NCI-H1930 (cell line): ENCODE results near the gene LRP2.
"Not testable (repeated sequence)": the region's sequence is repeated elsewhere in the genome, so short reads cannot be mapped to it uniquely, and the experiment has no call there.

Experiments
- DNase-seq, 2 experiments: peaks; one replicate each; lab custom pipeline; 2025; lab: John Stamatoyannopoulos, UW

LRP2 gene

DNA sequence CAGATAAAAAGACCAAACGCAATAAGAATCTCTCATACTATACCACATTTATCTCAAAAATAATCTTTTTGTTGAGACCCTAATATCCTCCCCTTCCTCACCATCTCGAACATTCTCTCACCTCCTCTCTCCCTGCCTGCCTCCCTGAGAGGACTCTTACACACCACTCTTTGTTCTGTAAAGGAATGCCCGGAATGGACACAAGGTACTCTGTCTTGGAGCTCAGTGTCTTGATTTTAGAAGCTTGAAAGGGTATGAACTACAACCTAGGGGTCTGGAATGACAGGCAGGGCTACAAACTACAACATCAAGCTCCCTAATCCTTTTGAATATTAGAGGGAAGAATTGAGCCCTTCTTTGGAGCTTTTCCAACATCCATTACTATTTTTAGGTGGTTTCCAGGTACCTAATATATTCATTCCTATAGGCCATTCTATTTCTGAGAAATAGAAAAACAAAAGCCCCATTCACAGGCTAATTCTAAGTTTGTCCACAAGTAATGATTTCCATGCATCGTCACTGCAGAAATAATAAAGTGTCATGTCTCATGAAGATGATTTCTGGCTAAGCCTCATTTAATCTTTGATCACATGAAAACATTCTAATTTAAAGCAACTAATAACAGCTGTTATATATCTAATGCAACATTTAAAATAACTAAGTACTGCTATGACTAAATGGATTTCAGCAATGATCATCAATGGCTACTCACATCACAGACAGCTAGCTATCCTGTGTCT, 60.6 kb downstream of the LRP2 start:
- DNase-seq: no peak

GRCh38 chr2:169300636-169301530, 61.5 kb downstream of the LRP2 start:
- no peak for DNase-seq

DNA sequence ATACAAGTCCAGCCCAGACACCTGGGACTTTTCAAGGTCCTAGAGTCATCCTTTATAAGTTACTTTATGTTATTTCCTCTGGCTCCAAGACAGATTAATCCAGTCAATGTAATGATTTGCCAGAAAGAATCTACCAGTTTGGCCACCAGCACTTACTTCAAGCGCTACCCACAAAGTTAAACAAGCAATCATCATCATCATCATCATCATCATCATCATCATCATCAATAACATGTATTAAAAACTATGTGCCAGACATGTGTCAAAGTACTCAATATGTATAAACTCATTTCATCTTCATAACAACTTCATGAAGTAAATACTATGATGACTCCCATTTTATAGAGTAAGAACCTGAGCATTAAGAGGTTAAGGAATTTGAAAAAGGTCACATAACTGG, 64.3 kb downstream of the LRP2 start:
- DNase-seq: no peak

GRCh38 chr2:169294001-169294675, 68.2 kb downstream of the LRP2 start:
- DNase-seq: peak in 1 of 2 experiments; percentile 32

DNA sequence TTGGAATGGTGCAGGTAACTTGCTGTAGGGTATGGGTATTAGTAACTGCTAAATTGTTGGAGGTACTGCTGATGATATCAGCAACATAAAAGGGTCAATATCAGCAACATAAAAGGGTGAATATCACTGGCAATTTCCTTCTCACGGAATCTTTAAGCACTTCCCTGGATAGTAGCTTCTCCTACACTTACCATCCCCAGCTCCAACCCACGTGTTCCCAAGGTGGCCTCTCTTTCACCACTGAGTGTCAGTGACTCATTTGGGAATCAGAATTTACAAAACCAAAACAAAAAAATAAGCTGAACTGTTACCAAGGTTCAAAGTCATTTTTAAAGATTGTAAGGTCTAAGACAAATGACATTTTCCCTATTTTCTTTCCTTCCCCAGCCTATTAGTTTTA, 70.8 kb downstream of the LRP2 start:
- no peak for DNase-seq

- DNase-seq: no peak
These were observed 71.9 kb downstream of the LRP2 start for GRCh38 chr2:169290433-169290832.

DNA sequence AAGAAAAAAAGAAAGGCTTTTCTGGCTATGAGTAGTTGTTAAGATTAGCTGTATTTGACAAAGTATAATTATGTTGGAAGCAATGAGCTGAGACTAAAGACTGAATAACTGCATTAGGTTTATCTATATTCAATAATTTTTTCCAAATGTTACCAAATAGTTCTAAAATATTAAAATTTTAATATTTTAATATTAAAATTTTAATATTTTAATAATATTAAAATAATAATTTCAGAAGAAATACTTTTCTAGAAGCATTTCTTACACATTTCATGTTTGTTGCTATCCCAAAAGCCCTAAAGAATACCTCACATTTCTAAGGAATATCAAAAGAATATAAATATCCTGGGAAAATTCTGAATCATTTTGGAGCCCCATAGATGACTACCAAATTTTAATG, 74.7 kb downstream of the LRP2 start:
- no peak for DNase-seq

DNA sequence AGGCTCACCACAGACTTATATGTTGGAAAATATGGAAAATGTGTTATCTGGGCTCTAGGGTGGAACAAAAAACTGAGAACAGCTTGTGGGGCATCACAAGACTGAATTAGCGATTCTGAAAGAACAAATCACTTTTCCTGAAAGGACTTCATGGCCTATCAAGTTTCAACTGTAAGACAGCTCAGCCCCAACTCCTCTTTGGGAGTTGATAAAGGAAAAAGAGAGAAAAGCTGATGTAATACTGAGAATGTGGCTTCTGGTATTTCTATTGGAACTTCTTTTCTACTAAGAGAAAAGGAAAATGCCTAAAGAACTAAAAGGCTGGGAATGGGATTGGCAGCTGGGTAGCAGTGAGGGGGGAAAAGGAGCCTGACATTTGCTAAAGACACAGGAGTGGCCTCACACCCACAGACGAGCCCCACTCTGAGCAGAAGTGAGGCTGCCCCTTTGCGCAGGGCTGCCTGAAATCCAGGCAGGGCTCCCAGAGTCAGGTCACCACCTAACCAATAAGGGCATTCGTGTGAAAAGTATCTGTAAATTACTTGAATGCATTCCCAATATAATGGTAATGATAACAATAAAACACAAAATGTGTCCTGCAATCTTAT, 75.6 kb downstream of the LRP2 start:
- no peak for DNase-seq

- DNase-seq: no peak
These were observed 76.7 kb downstream of the LRP2 start for GRCh38 chr2:169285531-169286235.

DNA sequence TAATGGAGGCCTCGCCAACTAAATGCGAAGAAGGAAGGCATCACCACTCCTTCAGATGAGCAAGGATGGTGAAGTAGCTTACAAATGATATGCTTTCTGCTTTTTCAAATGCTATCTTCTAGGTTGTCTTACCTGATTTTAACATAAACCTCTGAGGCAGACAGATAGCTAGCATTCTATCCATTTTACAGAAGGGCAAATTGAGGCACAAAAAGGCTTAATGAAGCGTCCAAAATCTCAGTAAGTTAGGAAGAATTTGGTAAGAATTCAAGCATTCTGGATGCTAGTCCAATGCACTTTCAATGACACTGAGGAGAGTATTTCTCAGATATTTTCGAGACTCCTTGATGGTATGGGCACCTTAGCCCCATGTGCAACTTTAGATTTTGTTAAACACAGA, 81.8 kb downstream of the LRP2 start:
- DNase-seq: no peak

GRCh38 chr2:169275696-169276444, 86.5 kb downstream of the LRP2 start:
- no peak for DNase-seq

- no peak for DNase-seq
These were observed 90.3 kb downstream of the LRP2 start for GRCh38 chr2:169272010-169272409.

DNA sequence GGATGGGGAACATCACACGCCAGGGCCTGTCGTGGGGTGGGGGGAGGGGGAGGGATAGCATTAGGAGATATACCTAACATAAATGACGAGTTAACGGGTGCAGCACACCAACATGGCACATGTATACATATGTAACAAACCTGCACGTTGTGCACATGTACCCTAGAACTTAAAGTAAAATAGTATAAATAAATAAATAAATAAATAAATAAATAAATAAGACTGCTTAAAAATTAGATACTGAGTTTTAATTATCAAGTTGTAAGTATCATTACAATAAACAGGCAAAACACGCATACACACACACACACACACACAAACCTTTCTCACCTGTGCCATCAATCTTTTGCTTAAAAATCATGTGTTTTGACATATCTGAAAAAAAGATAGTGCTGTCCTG, 91.8 kb downstream of the LRP2 start:
- DNase-seq: not testable (repeated sequence)

GRCh38 chr2:169265591-169265990, 96.7 kb downstream of the LRP2 start:
- DNase-seq: no peak

DNA sequence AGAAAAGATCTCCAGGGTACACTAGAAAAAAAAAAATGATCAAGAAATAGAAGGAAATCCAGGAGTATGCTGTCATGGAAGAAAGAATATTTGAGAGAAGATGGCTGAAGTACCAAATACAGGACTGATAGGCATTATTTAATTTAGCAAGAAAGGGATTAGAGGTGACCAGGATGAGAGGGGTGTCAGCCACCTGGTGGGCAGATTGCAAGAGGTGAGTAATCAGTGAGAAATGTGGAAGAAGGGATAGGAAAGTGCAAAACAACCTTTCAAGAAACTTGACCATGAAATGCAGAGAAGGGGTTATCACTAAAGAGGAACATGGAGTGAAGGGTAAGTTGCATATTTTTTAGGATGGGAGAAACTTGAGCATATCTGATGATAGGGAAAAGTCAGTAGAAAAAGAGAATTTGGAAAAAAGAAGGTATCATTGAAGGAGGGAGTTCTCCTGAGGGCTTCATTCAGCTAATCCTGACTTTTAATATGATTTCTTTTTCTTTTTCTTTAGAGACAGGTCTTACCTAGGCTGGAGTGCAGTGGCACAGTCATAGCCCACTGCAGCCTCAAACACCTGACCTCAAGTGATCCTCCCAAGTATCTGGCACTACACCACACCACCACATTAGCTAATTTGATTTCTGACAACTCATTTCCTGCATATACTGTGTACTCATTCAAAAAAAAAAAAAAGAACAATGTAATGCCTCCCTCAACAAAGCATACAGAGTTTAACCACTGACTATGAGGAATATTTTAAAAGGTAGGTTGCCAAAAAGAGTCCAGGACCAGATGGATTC, 101.3 kb downstream of the LRP2 start:
- DNase-seq: no peak

GRCh38 chr2:169260246-169260645, 102.1 kb downstream of the LRP2 start:
- DNase-seq: no peak

DNA sequence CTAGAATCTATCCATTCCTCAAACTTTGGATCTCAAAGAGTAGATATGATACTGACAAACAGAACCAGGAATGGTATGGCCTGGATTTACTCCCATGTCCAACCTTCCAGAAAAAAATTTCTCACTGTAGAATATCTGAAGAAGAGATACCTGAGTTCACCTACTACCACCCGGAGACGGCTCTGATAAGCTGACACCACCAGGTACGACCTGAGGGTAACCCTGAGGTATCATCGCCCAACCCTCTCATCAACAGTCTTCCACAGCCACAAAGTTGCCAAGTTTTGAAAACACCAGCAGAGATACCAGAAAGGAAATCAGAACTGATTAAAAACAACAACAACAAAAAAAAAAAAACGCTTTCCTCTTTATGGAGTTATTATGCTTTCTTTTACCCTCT, 102.9 kb downstream of the LRP2 start:
- no peak for DNase-seq

DNA sequence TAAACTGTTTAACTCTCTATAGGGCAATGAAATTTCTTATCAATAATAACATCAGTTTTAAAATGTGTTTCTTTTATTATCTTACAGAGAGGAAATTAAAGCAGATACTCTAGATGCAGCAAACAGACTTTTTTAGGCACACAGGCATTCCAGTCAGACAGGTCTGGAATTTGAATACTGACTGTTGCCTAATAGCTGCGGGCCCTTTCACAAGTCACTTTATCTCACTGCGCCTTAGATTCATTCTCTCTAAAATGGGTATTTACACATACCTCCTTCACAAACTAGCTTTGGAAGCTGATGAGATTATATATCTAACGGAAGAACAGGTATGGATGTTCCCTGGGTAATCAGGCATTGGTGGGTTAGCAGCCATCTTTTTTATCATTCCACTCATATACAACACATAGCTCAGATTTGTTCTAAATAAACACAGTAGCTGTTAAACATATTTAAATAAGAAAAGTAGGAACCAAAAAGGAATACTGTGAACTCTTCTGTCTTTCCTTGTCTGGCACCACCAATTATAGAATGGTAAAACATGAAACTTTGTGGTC, 104.2 kb downstream of the LRP2 start:
- no peak for DNase-seq

DNA sequence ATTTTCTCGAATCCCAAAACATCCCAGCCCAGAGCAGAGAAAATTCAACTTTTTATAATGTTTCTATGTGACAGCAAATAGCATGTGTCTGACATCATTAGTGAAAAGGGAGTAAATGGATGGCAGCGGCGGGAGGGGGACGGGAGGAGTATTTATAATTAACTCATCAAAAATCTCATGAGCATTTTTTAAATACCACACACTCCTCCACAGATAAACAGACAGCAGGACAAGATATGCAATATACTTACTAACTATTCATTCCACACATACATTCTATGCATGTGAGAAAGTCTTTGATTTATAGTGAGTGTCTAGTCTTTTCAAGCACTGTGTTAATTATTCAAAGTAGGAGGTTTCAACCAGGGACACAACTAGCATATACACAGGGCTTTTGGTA, 107.6 kb downstream of the LRP2 start:
- no peak for DNase-seq

DNA sequence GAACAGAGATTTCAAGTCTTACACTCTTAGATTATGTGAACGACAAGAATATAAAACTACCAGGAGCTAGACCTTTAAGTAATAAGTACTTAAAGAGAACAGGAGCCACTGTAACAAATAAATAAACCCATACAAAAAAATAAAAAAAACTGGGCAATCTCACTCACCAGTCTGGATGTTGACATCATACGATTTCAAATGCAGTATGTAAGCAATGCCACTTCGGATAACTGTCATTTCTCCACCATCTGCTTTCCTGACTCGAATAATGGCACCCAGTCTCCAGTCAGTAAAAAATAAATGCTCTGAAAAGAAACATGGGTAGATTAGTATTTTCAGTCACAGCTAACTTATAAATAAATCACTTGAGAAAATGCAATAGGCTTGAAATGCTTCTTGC, 115.1 kb downstream of the LRP2 start:
- DNase-seq: no peak
